ENCODE data around the gene MED13L. TPM values are rescaled to one million over a fixed set of nuclear protein-coding genes. Genes with fewer than 3 reads are reported as not detected.

MED13L gene
- total and polyA plus RNA-seq, 2 donors (not counting 1 experiment from before 2014, with no cell fraction given) = 56.5 to 97.3 TPM

DNA sequence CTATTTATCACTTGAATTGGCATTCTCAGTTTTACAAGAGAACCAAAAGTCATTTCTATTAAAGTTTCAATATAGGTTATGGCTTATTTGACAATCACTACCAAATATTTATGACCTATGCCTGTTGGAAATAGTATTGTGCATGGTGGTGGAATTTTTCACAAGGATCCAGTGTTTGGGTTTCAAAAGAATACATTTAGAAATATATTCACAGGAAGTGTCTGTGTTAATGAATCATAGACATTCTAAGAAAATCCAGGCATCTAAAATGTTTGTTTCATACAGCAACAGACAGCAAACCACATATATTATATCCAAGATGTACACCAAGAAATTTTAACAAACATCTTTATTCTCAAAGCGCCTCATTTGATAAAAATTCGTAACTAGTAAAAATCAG lies 92.7 kb downstream of the MED13L start:
- H2AFZ ChIP-seq (ENCODE audit: low read length) = no peak overlapping the region
- no peak overlapping the region for H3K4me3 ChIP-seq (replicated peaks in 1 of 4; ENCODE audit: control extremely low read depth in 1 of 4, insufficient read depth in 1 of 4, low read depth in 3 of 4, low read length in 4 of 4)
- TF ChIP-seq EZH2 (IDR thresholded peaks at IDR 0.05; ENCODE audit: low read length, missing control alignments) = no peak
- TF ChIP-seq, protein P1, sequence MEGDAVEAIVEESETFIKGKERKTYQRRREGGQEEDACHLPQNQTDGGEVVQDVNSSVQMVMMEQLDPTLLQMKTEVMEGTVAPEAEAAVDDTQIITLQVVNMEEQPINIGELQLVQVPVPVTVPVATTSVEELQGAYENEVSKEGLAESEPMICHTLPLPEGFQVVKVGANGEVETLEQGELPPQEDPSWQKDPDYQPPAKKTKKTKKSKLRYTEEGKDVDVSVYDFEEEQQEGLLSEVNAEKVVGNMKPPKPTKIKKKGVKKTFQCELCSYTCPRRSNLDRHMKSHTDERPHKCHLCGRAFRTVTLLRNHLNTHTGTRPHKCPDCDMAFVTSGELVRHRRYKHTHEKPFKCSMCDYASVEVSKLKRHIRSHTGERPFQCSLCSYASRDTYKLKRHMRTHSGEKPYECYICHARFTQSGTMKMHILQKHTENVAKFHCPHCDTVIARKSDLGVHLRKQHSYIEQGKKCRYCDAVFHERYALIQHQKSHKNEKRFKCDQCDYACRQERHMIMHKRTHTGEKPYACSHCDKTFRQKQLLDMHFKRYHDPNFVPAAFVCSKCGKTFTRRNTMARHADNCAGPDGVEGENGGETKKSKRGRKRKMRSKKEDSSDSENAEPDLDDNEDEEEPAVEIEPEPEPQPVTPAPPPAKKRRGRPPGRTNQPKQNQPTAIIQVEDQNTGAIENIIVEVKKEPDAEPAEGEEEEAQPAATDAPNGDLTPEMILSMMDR (conservative IDR thresholded peaks at IDR 0.05 in 1 of 2, IDR thresholded peaks at IDR 0.05 in 1 of 2; ENCODE audit: low read depth in 1 of 2, low read length in 2 of 2) = no peak
- no peaks in the 10 kb centered on the region for H3K36me3 ChIP-seq (ENCODE audit: control insufficient read depth, insufficient read depth, low read length)
- H3K9ac ChIP-seq (ENCODE audit: insufficient read depth, low read length) = no peak overlapping the region
- H3K27me3 ChIP-seq (ENCODE audit: control insufficient read depth, insufficient read depth, low read length) = no peaks in the 10 kb centered on the region
- H3K4me2 ChIP-seq (ENCODE audit: extremely low read depth, insufficient read depth, low read length) = no peak overlapping the region
- H3K9me3 ChIP-seq (ENCODE audit: control insufficient read depth, insufficient read depth, low read depth, low read length) = no peaks in the 10 kb centered on the region
- no peak for DNase-seq (ENCODE audit: low read depth in 2 of 2)
- H4K20me1 ChIP-seq (ENCODE audit: control insufficient read depth, extremely low read depth, insufficient read depth, low read length) = peaks cover 15% of the 10 kb centered on the region
- H3K27ac ChIP-seq (ENCODE audit: insufficient read depth, low read length) = no peak overlapping the region
- H3K4me1 ChIP-seq (ENCODE audit: control insufficient read depth, extremely low read depth, insufficient read depth, low read length) = peaks cover 10% of the 10 kb centered on the region
- H3K79me2 ChIP-seq (ENCODE audit: control insufficient read depth, insufficient read depth, low read length) = peaks cover 90% of the 10 kb centered on the region

DNA sequence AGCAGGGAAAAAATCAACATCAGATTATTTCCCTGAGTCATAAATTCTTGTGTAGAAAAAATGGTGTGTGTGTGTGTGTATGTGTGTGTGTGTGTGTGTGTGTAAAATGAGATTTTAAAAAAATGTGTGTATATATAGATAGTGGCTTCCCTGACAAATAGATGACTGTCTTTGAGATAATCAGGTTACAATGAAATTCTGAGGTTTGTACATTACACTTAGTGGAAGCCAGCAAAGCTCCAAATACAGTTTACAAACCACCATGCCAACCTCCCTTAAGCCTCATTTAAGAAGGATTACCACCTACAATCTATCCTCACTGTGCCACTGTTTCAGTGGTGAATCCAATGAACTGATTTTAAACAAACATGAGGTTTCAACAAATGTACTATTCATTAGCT lies 93.8 kb downstream of the MED13L start:
- H3K4me3 ChIP-seq (replicated peaks in 1 of 4; ENCODE audit: control extremely low read depth in 1 of 4, insufficient read depth in 1 of 4, low read depth in 3 of 4, low read length in 4 of 4) = no peak overlapping the region
- no peaks in the 10 kb centered on the region for H3K36me3 ChIP-seq (ENCODE audit: control insufficient read depth, insufficient read depth, low read length)
- H3K9me3 ChIP-seq (ENCODE audit: control insufficient read depth, insufficient read depth, low read depth, low read length) = no peaks in the 10 kb centered on the region
- no peak overlapping the region for H3K27ac ChIP-seq (ENCODE audit: insufficient read depth, low read length)
- peak; percentile 13 to 60 for DNase-seq (ENCODE audit: low read depth in 2 of 2)
- no peak overlapping the region for H2AFZ ChIP-seq (ENCODE audit: low read length)
- peaks cover 89% of the 10 kb centered on the region for H3K79me2 ChIP-seq (ENCODE audit: control insufficient read depth, insufficient read depth, low read length)
- no peak overlapping the region for H3K9ac ChIP-seq (ENCODE audit: insufficient read depth, low read length)
- H4K20me1 ChIP-seq (ENCODE audit: control insufficient read depth, extremely low read depth, insufficient read depth, low read length) = peaks cover 18% of the 10 kb centered on the region
- H3K4me2 ChIP-seq (ENCODE audit: extremely low read depth, insufficient read depth, low read length) = peak overlapping the region; percentile 59
- peaks cover 10% of the 10 kb centered on the region for H3K4me1 ChIP-seq (ENCODE audit: control insufficient read depth, extremely low read depth, insufficient read depth, low read length)
- TF ChIP-seq EZH2 (IDR thresholded peaks at IDR 0.05; ENCODE audit: low read length, missing control alignments) = no peak
- TF ChIP-seq, protein P1 (conservative IDR thresholded peaks at IDR 0.05 in 1 of 2, IDR thresholded peaks at IDR 0.05 in 1 of 2; ENCODE audit: low read depth in 1 of 2, low read length in 2 of 2) = no peak
- H3K27me3 ChIP-seq (ENCODE audit: control insufficient read depth, insufficient read depth, low read length) = no peaks in the 10 kb centered on the region

- no peak overlapping the region for H3K27ac ChIP-seq (ENCODE audit: insufficient read depth, low read length)
- peaks cover 18% of the 10 kb centered on the region for H4K20me1 ChIP-seq (ENCODE audit: control insufficient read depth, extremely low read depth, insufficient read depth, low read length)
- H3K9ac ChIP-seq (ENCODE audit: insufficient read depth, low read length) = no peak overlapping the region
- H2AFZ ChIP-seq (ENCODE audit: low read length) = no peak overlapping the region
- H3K4me3 ChIP-seq (replicated peaks in 1 of 4; ENCODE audit: control extremely low read depth in 1 of 4, insufficient read depth in 1 of 4, low read depth in 3 of 4, low read length in 4 of 4) = no peak overlapping the region
- H3K9me3 ChIP-seq (ENCODE audit: control insufficient read depth, insufficient read depth, low read depth, low read length) = no peaks in the 10 kb centered on the region
- no peak for DNase-seq (ENCODE audit: low read depth in 2 of 2)
- H3K27me3 ChIP-seq (ENCODE audit: control insufficient read depth, insufficient read depth, low read length) = no peaks in the 10 kb centered on the region
- TF ChIP-seq, protein P1 (conservative IDR thresholded peaks at IDR 0.05 in 1 of 2, IDR thresholded peaks at IDR 0.05 in 1 of 2; ENCODE audit: low read depth in 1 of 2, low read length in 2 of 2) = no peak
- no peak for TF ChIP-seq EZH2 (IDR thresholded peaks at IDR 0.05; ENCODE audit: low read length, missing control alignments)
- peaks cover 89% of the 10 kb centered on the region for H3K79me2 ChIP-seq (ENCODE audit: control insufficient read depth, insufficient read depth, low read length)
- H3K4me1 ChIP-seq (ENCODE audit: control insufficient read depth, extremely low read depth, insufficient read depth, low read length) = peaks cover 9% of the 10 kb centered on the region
- H3K36me3 ChIP-seq (ENCODE audit: control insufficient read depth, insufficient read depth, low read length) = no peaks in the 10 kb centered on the region
- H3K4me2 ChIP-seq (ENCODE audit: extremely low read depth, insufficient read depth, low read length) = no peak overlapping the region
Observed at GRCh38 chr12:116182359-116183063, 95.0 kb downstream of the MED13L start.
